Activated CD8-positive, alpha-beta memory T cell treated with anti-CD3 and anti-CD28 coated beads for 36 hours (primary cell): ENCODE measurements around the gene PLG. TPM values are rescaled to one million over a fixed set of nuclear protein-coding genes. Genes with fewer than 3 reads are reported as not detected.
"Not testable (repeated sequence)": the region's sequence is repeated elsewhere in the genome, so short reads cannot be mapped to it uniquely, and the experiment has no call there.

Experiments
- CTCF ChIA-PET: fragments of 350-600 bp; sonication (Branson Sonifier 250); formaldehyde crosslinking; loops from one replicate; lab custom pipeline; 2021; ENCODE audit warnings: antibody characterized with exemption; lab: Charles Lee
- POLR2A ChIA-PET: fragments of 350-600 bp; sonication (Branson Sonifier 250); formaldehyde crosslinking; loops from one replicate; lab custom pipeline; 2021; ENCODE audit warnings: antibody characterized with exemption; lab: Charles Lee
- total RNA-seq, 2 experiments: library from RNA; stranded (reverse); gene quantifications; one replicate each; pipeline ENCODE4 v1.2.3, GENCODE V29; 2021

Gene PLG
- total RNA-seq, 2 experiments from 2014 or later, result not detected

DNA sequence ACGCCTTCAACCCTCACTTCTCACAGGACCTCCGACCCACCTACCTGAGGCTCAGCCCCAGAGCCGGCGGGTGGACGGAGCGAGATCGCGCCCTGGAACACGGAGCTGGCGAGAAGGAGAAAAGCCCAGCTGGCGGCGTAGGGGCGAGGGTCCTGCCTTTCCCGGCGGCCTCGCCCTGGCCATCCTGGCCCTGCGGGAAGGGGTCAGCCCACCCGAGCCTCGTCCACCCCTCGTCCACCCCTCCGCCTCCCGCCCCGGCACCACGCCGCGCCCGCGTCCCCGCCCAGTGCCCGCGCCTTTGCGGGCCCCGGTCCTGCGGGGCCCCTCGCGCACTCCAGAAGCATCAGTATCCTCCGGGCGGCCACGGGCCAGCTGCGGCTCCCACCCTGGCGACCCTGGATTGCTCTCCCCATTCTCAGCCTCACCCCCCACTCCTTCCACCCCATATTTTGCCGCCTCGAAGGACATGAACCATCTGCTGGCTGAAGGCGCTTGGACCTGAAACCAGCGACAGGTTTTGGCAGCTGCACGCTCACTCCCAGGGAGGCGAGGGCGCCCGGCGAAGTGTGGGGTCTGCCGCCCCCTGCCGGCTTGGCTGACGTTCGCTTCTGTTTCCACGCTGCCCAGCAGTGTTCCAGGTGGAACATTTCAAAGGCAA is 65.1 kb downstream of the PLG start:
- ChIA-PET POLR2A (no interaction called here), CTCF (interaction anchor here (0.6 to 2.4 kb wide), 2 partner anchors 32 to 34 kb away, joined by 4 to 9 read pairs; no protein-coding TSS in a partner anchor)

DNA sequence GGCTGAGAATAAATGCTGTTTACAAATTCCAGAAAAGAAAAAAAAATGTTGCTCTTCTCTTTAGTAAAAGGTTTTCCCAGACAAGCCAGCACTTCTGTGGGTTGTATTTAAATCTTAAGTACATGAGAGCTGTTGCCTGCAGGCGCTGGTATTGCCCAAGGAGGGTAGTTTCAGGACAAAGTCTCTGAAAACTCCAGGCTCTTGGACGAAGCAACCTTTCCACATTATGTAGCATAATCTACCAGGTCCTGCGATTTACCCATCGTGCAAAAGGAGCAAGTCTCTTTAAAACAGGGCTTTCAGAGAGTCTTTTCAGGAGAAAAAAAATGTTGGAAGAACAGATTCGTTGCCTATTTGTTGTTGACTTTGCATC is 65.6 kb downstream of the PLG start:
- ChIA-PET CTCF (interaction anchor here (2.4 kb wide), 1 partner anchor 35 kb away, joined by 9 read pairs; no protein-coding TSS in a partner anchor), POLR2A (no interaction called here)

- CTCF ChIA-PET, result interaction anchor here (2.4 kb wide), 1 partner anchor 35 kb away, joined by 9 read pairs; no protein-coding TSS in a partner anchor
- POLR2A ChIA-PET, result no interaction called here
Measured at GRCh38 chr6:160768101-160768500, 66.1 kb downstream of the PLG start.

- ChIA-PET POLR2A (no interaction called here), CTCF (no interaction called here)
Measured at GRCh38 chr6:160774399-160774798, 72.4 kb downstream of the PLG start.

GRCh38 chr6:160775792-160776580 is 73.9 kb downstream of the PLG start:
- CTCF ChIA-PET, result no interaction called here
- POLR2A ChIA-PET, result no interaction called here

DNA sequence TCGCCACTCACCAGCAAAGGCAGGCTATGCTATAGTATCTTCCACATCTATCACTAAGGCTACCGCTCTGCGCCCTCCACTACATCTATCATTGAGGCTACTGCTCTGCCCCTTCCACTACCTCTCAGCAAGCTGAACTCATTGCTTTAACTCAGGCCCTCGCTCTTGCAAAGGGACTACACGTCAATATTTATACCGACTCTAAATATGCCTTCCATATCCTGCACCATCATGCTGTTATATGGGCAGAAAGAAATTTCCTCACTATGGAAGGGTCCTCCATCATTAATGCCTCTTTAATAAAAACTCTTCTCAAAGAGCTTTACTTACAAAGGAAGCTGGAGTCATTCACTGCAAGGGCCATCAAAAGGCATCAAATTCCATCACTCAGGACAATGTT is 77.1 kb downstream of the PLG start:
- CTCF ChIA-PET, result not testable (repeated sequence)

DNA sequence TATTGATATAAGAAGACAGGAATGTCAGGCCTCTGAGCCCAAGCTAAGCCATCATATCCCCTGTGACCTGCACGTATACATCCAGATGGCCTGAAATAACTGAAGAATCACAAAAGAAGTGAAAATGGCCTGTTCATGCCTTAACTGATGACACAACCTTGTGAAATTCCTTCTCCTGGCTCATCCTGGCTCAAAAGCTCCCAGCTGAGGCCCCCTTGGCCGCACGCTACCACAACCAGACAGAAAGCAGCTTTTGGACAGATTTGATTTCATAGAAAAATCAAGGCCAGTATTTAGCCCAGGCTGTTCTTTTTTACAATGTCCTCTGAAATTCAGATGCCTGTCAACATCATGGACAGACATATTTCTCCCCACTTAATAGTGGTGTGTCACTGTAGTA is 78.6 kb downstream of the PLG start:
- CTCF ChIA-PET, result not testable (repeated sequence)

More for the DNA sequence above, 77.1 kb downstream of the PLG start:
- POLR2A ChIA-PET, result not testable (repeated sequence)

DNA sequence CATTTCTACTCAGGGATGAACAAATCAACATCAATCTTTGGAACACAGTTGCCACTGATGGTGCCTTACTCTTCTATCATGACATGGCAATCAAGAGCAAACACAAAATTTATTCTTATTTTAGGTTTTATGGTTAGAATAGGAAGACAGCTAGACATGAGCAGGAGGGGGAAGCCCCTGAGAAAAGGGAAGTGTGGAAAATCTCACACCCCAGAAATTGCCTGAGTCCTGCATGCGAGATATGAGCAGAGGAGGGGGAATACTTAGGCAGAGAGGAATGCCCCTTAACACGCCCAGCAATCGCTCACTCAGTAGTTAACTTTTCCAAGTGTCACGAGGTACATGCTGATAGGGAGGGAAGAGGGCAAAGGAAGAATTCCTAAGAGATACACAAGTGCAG is 79.3 kb downstream of the PLG start:
- CTCF ChIA-PET, result no interaction called here
- POLR2A ChIA-PET, result no interaction called here

More for the DNA sequence above, 78.6 kb downstream of the PLG start:
- POLR2A ChIA-PET, result not testable (repeated sequence)

DNA sequence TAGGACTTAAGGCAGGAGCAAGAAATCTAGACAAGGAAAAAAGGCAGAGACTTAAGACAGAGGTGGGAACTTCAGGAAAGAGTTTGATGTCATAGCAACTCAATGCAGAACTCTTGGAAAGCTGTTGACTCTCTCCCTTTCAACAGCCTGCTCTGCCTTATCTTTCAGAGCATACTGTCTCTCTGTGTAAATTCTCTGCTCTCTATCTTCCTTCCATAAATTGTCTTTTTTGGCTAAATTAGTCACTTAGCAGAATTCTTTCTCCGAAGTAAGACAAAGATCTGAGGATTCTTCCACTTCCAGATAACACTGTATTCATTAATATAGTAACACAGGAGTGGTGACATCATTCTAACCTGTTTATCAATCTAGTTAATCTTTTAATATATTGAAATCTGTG is 80.2 kb downstream of the PLG start:
- ChIA-PET POLR2A (no interaction called here), CTCF (no interaction called here)

GRCh38 chr6:160783741-160784140 is 81.7 kb downstream of the PLG start:
- ChIA-PET CTCF (no interaction called here), POLR2A (no interaction called here)

GRCh38 chr6:160788126-160788525 is 86.1 kb downstream of the PLG start:
- POLR2A ChIA-PET, result not testable (repeated sequence)

GRCh38 chr6:160788806-160789205 is 86.8 kb downstream of the PLG start:
- CTCF ChIA-PET, result no interaction called here
- POLR2A ChIA-PET, result no interaction called here

More at GRCh38 chr6:160788126-160788525, 86.1 kb downstream of the PLG start:
- CTCF ChIA-PET, result not testable (repeated sequence)

DNA sequence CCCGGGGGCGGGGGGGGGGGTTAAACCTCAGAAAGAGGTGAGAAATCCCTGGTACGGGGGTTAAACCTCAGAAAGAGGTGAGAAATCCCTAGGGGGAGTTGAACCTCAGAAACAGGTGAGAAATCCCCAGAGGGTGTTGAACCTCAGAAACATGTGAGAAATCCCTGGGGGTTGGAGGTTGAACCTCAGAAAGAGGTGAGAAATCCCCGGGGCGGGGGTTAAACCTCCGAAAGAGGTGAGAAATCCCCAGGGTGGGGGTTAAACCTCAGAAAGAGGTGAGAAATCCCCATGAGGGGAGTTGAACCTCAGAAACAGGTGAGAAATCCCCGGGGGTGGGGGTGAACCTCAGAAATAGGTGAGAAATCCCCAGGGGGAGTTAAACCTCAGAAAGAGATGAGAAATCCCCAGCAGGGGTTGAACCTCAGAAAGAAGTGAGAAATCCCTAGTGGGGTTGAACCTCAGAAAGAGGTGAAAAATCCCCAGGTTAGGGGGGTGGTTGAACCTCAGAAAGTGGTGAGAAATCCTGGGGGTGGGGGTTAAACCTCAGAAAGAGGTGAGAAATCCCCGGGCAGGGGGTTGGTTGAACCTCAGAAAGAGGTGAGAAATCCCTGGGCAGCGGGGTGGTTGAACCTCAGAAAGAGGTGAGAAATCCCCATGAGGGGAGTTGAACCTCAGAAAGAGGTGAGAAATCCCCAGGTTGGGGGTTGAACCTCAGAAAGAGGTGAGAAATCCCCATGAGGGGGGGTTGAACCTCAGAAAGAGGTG is 87.4 kb downstream of the PLG start:
- ChIA-PET CTCF (no interaction called here), POLR2A (no interaction called here)

GRCh38 chr6:160790028-160790792 is 88.2 kb downstream of the PLG start:
- CTCF ChIA-PET, result no interaction called here
- POLR2A ChIA-PET, result interaction anchor here (0.7 kb wide), 1 partner anchor 14 kb away, joined by 6 read pairs; no protein-coding TSS in a partner anchor

- CTCF ChIA-PET, result no interaction called here
- POLR2A ChIA-PET, result no interaction called here
Measured at GRCh38 chr6:160791459-160791858, 89.4 kb downstream of the PLG start.

DNA sequence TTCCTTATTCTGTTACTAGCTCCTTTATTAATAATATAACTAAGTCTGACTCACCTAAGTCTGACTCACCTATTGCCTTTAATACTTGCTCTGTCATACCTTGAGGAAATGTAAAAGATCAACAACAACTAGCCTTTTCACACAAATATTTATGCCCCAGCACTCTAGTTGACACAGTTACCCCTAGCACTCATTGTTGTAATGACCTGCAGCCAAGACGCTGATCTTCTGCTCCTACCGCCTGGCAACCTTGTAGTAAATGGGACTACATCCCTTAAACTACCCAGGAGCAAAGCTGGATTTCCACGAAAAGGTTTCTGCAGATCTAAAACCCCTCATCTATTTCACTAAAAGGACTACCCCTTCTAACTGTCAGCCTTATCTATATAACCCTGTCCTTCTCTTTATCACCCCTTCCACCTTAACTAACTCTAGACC is 90.0 kb downstream of the PLG start:
- ChIA-PET CTCF (no interaction called here), POLR2A (no interaction called here)

DNA sequence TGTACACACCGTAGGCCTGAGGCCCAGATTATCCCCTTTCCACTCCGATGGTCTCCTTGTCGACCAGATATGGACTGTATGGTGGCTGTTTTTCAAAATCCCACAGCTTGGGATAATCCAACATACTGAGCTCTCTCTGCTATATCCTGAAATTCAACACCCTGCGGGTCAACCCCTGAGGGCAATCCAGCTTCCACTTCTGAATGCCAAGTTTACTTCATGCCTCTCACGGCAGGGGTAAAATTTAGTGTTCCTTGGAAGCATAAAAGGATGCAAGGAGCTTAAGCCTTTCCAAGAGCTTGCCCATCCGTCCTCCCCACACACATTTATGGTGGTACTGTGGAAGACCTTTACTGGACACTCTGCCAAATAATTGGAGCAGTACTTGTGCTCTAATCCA is 90.7 kb downstream of the PLG start:
- ChIA-PET POLR2A (no interaction called here), CTCF (no interaction called here)

- POLR2A ChIA-PET, result no interaction called here
- CTCF ChIA-PET, result no interaction called here
Measured at GRCh38 chr6:160793652-160794051, 91.6 kb downstream of the PLG start.

GRCh38 chr6:160795721-160796120 is 93.7 kb downstream of the PLG start:
- ChIA-PET CTCF (interaction anchor here (1.3 kb wide), 1 partner anchor 43 kb away, joined by 3 read pairs; no protein-coding TSS in a partner anchor), POLR2A (no interaction called here)
